ENCODE measurements around the gene ST8SIA4.

ST8SIA4 gene

DNA sequence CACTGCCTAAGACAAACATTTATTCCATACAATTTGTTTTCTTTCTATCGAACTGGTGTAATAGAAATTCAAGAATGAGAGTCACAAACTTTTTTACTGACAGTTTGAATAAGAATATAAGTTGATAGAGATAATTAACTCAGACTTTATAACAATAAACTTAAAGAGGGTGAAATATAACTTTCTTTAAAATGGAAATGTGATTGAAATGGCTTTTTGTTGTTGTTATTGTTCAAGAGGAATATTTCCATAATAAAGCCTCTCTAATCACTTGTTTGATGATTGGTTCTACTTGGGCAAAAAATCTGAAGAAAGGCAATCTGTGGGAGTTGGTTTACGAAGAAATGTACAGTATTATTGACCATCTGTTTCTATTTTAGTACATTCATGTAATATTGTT, 79.3 kb downstream of the ST8SIA4 start:
- TF ChIP-seq CTCF (IDR thresholded peaks at IDR 0.05), result no peak

DNA sequence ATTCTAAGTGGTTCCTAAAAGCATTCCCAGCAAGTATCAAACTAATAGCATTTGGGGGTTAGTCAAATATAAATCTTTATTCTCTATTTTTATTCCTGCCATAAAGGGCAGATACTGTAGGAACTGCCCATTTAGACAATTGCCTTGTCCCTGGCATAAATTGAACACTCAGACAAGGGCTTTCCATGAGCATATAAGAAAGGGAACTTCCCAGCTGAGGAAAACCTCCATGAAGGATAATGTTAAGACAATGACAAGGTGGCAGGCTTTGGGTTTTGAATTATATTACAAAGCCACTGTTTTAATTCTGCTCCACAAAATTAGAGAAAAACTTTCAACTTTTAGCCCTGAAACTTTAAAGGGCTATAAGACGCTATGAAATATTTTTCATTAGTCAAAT, 81.3 kb downstream of the ST8SIA4 start:
- TF ChIP-seq CTCF (IDR thresholded peaks at IDR 0.05), result no peak

- TF ChIP-seq CTCF (IDR thresholded peaks at IDR 0.05), result no peak
Observed at GRCh38 chr5:100818340-100818739, 84.7 kb downstream of the ST8SIA4 start.

GRCh38 chr5:100803397-100803796, 99.7 kb downstream of the ST8SIA4 start:
- TF ChIP-seq CTCF (IDR thresholded peaks at IDR 0.05), result no peak

DNA sequence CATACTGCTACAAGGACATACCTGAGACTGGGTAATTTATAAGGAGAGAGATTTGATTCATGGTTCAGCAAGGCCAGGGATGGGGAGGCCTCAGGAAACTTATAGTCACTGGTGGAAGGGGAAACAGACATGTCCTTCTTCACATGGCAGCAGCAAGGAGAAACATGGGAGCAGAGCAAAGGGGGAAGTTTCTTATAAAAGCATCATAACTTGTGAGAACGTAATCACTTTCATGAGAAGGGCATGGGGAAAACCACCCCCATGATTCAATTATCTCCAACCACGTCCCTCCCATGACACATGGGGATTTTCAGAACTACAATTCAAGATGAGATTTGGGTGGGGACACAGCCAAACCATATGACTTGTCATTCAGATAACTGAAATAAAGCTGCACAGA, 100.9 kb downstream of the ST8SIA4 start:
- no peak for TF ChIP-seq CTCF (IDR thresholded peaks at IDR 0.05)

- TF ChIP-seq CTCF (IDR thresholded peaks at IDR 0.05), result no peak
Observed at GRCh38 chr5:100800562-100800961, 102.5 kb downstream of the ST8SIA4 start.

DNA sequence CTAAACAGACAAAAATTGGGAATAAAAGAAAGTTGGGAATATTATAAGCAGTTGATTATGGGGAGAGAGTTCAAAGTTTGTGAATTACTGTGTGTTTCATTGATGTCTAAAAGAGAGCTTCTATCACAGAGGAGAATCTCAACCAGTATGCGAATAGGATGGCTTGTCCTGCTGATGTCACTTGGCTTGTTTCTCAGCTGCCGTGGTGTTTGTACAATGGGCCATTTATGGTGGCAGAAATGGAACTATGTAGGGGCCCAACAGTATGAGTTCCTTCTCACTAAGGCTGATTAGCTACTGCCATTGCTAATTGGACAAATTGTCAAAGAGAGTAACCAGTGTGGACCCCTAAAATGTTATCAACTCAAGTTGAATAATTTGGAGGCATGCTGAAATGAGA, 103.9 kb downstream of the ST8SIA4 start:
- no peak for TF ChIP-seq CTCF (IDR thresholded peaks at IDR 0.05)

DNA sequence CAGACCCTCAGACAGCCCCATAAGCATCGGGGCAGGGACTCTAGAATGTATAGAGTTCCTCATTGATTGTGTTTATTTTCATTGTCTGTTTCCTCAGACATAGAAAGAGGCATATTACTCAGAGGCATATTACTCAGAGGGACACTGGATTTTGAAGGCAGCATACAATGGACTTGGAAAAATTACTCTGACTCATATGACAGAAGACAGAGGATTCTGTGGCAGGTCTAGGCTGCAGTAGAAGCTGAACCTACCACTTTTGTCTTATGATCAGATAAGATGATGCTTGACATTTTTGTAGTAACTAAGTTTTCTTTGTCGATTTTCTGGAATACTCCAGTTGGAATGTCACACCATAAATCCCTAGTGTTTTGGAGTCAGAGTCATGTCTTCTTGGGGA, 105.2 kb downstream of the ST8SIA4 start:
- TF ChIP-seq CTCF (IDR thresholded peaks at IDR 0.05), result no peak
